ENCODE results near the gene EVC2.
"Not testable (repeated sequence)": the region's sequence is repeated elsewhere in the genome, so short reads cannot be mapped to it uniquely, and the experiment has no call there.

The EVC2 gene

DNA sequence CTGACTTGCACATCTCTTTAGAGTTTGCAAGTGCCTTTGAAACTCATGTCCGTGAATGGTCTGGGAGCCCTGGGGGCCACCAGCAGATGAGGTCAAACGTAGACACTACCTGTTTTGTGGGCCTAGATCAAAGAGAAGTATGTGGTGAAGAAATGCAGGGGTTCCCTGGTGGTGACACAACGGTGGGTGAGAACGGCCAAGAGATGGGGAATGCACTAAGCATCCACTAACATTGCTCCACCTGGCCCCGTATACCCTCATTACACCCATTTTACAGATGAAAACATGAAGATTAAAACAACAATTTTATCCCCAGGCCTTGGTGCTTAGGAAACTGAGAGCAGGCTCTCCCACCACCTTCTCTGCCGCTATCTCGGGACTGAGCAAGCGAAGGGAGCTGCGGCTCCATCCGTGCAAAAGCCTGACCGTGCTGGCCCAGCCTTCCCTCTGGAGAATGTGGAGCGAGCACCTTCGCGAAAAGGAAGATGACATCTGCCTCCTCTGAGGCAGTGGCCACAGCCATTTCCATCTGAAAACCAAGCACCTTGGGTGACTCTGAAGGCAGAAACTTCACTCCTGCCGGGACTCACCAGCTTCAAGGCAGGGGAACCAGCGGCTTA, 91.9 kb downstream of the EVC2 start:
- no peak for DNase-seq

- no peak for DNase-seq
These were observed 92.8 kb downstream of the EVC2 start for GRCh38 chr4:5615496-5616075.

DNA sequence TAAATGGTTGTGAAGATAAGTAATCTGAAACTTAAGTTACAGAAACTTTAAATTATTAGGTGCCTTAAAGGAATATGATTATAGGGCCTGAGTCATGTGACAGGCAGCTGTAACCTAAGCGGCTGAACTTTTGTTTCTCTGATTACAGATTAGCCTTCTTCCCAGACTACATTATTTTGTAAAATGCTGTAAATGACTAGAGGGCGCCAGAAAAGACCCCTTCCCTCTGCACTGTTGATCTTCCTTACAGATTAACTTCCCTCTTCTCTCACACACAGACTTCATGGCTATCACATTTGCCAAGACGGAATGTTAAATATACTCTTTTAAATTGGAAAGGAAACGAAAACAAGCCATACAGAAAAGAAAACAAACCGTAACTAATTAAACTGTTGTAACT, 96.6 kb downstream of the EVC2 start:
- DNase-seq: no peak

DNA sequence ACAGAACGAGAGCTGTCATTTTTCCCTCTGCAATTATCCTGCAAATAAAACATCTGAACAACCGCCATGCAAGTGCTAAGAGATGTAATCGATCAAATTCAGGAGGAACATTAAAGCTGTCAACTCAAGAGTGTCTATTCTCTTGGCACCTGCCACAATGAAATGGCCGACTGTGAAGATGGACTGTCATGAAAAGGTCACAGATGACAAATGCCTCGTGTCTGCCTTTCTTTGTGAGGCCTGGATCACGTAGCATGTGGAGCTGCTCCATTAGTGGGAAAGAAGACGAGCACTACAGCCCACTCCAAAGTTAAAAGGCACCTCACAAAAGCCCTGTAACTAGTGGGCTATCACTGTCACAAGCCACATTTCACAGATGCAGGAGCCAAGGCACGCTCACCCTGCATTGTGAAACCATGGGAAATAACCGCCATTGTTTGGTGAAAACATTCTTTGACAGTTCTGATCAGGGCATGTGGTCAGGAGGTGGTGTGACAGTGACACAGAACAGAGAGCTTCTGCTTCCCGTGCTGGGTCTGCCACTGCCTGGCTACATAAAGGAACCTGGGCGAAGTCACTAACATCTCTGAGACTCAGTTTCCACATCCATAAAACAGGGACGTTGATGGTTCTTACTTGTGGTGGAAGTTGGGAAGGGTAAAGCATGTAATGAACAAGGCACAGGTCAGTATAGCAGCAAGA, 98.9 kb downstream of the EVC2 start:
- DNase-seq: no peak

- DNase-seq: not testable (repeated sequence)
These were observed 114.5 kb downstream of the EVC2 start for GRCh38 chr4:5593828-5594227.

- DNase-seq: no peak
These were observed 116.1 kb downstream of the EVC2 start for GRCh38 chr4:5592272-5592671.

DNA sequence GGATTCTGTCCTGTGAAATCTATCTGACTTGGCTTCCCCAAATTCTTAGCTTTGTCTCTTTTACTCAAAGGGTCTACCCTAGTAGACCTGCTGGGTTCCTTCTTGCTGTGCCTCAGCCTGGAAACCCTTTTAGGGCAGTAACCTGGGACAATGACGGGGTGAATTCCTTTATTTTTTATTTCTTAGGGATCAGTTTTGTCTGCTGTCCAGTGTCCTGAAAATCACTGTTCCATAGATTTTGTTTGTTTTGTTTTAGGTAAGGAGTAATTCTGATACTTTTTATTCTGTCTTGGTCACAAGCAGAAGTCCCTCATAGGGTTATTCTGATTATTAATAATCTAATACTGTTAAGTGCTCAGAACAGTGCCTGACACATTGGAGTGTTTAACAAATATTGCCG, 118.9 kb downstream of the EVC2 start:
- DNase-seq: no peak

GRCh38 chr4:5588046-5588445, 120.3 kb downstream of the EVC2 start:
- no peak for DNase-seq

DNA sequence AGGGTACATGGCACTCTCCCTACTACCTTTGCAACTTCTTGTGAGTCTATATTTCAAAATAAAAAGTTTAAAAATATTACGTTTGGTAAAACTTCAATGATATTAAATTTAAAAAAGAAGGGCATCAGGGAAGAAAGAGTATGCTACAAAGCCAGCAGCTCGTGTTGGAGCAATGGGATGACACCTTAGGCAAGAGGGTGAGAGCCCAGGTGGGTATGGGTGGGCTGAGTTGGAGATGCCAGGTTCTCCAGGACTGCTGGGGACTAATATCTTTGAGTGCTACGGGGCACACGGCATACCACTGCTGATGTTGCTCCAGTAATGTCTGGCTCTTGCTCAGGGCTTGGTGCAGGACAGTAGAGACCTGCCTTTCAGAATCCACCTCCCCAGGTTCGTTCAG, 132.4 kb downstream of the EVC2 start:
- no peak for DNase-seq

GRCh38 chr4:5574386-5574785, 134.0 kb downstream of the EVC2 start:
- DNase-seq: no peak

DNA sequence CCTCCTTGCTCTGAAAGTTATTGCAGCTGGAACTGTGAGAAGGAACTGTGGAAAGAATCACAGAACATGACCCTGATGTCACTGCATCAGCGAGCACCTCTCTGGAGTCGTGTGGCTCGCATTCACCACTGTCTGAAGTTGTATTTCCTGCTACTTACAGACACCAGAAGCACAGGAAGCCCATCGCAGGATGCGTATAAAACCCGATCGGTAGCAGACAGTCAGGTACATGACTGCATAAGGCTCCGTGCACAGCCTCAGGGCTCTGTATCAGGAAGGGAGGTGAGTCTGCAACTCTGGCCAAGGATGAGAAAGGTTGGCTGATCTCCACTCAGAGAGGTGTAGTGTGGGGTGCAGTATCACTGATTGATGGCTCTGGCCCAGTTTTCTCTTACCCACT, 134.4 kb downstream of the EVC2 start:
- no peak for DNase-seq

DNA sequence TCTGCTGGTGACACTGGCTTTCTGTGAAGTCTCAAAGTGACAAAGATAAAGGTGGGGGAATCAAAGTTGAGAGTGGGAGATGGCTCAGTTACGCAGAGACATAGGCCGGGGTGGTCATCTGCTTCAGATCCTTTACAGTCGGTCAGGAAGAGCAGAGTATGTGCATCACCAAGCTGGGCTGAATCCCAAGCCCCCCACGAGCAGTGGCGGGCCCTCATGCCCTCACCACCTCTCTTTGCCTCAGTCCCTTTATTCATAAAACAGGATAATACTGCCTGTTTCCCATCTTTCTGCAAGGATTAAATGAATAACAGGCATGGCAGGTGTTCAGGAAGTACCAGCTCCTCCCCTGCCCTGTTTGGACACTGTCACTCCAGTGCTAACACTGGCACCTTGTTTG, 135.6 kb downstream of the EVC2 start:
- no peak for DNase-seq

DNA sequence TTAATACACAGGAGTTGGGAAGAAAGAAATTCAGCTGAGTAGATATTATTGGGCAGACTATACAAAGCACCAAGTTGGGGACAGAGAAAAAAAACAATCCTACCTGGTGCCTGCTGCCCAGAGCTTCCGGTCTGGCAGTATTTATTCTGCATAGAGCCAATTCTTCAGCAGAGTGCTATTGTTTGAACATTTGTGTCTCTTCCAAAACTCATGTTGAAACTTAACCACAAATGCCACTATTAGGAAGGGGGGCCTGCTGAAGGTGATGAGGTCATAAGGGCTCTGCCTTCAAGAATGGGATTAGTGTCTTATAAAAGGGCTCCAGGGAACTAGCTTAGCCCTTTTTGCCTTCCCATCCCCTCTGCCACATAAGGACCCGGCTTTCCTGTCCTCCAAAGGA, 136.2 kb downstream of the EVC2 start:
- no peak for DNase-seq

DNA sequence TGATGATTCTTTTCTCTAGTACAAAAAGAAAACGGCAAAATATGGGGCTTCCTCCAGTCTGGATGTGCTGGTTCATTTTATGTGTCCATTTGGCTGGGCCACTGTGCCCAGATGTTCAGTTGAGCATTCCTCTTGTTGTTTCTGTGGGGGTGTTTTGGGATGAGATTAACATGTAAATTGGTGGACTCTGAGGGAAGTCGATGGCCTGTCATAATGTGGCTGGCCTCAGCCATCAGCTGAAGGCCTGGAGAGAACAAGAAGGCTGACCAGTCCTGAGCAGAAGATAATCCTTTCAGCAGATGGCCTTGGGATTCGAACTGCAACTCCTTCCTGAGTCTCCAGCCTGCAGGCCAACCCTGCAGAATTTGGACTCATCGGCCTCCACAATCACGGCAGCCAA, 136.7 kb downstream of the EVC2 start:
- DNase-seq: no peak

DNA sequence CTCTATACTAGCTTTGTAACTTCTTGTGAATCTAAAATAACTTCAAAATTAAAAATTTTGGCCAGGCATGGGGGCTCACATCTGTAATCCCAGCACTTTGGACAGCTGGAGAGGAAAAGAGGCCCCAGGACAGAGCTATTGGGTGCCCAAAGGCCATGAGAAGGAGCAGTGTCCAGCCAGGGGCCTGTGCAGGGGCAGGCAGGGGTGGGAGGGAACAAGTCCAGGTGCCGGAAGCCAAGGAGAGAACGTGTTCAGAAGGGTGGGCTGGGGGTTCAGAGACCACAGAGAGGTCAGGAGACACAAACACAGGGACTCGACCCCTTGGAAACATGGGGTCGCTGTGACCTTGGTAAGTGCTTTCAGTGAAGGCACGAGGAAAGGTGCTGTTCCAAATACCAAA, 138.9 kb downstream of the EVC2 start:
- no peak for DNase-seq

DNA sequence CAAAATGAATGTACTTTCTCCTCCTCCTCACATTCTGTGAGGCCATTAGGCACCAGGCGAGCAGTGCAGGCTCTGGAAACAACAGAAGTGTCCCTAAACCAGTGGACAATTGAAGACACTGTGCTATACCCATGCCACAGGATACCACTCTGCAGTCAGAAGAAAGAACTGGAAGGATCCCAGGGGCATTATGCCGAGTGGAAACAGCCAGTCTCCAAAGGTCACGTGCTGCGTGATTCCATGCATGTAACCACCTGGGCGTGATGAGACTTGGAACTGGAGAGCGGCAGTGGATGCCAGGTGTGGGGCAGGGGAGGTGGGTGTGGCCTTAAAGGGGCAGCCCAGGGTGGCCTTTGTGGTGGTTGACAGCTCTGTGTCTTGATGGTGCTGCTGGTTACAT, 139.4 kb downstream of the EVC2 start:
- DNase-seq: no peak

GRCh38 chr4:5568336-5568735, 140.0 kb downstream of the EVC2 start:
- DNase-seq: no peak

- no peak for DNase-seq
These were observed 141.4 kb downstream of the EVC2 start for GRCh38 chr4:5566991-5567390.

DNA sequence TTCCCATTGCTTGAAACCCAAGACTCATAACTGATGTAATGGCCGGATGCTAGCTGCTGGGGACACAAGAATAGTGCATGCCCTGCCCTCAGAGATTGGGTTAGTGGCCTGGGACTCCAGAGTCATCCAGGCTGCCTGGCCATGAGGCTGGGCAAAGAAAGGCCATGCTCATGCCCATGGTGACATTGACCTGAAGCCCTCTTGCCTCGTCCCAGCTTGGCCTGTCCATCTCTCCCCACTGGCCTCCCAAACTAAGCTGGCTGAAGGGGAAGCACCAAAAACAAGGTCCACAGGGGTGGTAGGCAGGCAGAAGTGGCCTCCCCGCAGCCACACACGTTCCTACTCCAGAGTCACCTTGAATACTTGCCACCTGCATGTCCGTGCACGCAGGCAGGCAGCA, 141.8 kb downstream of the EVC2 start:
- DNase-seq: no peak

- no peak for DNase-seq
These were observed 144.5 kb downstream of the EVC2 start for GRCh38 chr4:5563856-5564255.

DNA sequence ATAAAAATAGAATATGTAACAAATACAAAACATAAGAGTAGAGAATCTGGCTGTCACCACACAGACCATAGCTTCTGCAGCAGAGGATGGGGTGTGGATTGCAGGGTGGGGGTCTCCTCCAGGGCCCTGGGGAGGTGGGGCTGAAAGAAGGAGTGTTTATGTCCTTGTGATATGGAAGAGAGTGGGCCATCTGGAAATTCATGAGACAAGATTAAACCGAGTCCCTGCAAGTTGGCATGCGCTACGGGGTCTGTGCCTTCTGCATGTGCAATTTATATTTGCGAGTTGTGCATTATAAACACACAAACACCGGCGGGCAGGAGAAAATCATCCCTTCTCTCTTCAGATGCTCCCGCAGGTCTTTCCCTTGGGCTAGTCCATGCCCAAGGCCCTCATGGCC, 145.9 kb downstream of the EVC2 start:
- DNase-seq: no peak

GRCh38 chr4:5561286-5561685, 147.1 kb downstream of the EVC2 start:
- DNase-seq: no peak

DNA sequence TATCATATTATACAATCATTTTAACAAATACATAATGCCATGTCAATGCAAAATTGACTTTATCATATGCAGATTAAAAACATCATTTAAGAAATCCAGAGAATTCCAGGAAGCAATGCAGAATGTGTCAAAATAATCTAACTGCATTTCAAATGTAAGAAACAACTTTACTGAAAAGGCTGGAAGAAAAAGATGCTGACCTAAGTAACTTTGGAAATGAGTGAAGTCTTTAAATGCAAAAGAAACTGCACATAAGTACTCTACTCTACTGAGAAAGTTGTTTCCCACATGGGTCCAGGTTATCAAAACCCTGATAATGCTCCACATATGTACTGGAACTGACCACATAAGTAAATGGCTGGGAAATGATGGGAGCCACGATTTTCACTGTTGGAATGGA, 149.9 kb downstream of the EVC2 start:
- no peak for DNase-seq

DNA sequence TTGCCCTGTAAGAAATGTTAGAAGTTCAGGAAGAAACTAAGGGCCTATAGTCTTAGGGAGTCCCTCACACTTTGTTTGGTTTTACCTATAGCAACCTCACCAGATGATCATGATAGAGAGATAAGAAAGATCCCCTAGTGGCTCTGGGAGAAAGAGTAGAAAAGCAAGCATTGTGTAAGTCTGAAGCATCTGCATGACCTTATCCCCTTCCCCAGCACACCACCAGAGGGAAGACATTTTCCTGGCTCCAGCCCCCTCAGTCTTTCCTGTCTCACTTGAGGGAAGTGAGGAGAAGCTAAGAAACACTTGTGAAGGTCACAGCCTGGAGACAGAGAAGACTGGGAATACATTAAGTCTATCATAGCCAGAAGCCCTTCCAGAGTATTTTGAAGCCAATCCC, 154.0 kb downstream of the EVC2 start:
- DNase-seq: no peak

DNA sequence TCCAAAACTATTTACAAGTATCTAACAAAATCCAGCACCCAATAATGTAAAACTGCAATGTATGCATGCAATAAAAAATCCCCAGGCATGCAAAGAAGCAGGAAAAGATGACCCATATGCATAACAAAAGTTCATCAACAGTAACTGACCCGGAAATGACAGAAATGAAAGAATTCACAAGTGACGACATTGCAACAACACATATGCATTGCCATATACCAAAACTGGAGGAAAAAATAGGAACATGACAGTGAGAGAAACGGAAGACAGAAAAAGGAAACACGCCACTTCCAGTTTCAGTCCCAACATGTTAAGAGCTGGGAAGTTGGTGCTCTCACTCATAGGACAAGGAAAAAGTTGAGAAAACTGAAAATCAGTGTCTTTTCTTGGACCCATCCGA, 154.6 kb downstream of the EVC2 start:
- DNase-seq: no peak

Measured in NCI-H1092 (cell line).